ENCODE data around the gene BAIAP2L2.
"Not testable (repeated sequence)": the region's sequence is repeated elsewhere in the genome, so short reads cannot be mapped to it uniquely, and the experiment has no call there.

The BAIAP2L2 gene, protein sequence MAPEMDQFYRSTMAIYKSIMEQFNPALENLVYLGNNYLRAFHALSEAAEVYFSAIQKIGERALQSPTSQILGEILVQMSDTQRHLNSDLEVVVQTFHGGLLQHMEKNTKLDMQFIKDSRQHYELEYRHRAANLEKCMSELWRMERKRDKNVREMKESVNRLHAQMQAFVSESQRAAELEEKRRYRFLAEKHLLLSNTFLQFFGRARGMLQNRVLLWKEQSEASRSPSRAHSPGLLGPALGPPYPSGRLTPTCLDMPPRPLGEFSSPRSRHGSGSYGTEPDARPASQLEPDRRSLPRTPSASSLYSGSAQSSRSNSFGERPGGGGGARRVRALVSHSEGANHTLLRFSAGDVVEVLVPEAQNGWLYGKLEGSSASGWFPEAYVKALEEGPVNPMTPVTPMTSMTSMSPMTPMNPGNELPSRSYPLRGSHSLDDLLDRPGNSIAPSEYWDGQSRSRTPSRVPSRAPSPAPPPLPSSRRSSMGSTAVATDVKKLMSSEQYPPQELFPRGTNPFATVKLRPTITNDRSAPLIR

GRCh38 chr22:38110008-38110862 lies at the start of gene BAIAP2L2:
Gene BAIAP2L2, minus strand, starts transcription at chr22:38110684. Its CDS starts 159 bp downstream, at chr22:38110525.
- no peak for DNase-seq

DNA sequence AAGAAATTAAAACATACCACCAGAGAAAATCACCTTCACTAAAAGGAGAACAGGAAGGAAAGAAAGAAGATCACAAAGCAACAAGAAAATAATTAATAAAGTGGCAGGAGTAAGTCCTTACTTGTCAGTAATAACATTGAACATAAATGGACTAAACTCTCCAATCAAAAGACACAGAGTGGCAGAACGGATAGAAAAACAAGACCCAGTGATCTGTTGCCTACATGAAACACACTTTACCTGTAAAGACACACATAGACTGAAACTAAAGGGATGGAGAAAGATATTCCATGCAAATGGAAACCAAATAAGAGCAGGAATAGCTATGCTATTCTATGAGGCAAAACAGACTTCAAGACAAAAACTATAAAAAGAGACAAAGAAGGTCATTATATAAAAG lies 45.2 kb upstream of the BAIAP2L2 start:
- no peak for DNase-seq

DNA sequence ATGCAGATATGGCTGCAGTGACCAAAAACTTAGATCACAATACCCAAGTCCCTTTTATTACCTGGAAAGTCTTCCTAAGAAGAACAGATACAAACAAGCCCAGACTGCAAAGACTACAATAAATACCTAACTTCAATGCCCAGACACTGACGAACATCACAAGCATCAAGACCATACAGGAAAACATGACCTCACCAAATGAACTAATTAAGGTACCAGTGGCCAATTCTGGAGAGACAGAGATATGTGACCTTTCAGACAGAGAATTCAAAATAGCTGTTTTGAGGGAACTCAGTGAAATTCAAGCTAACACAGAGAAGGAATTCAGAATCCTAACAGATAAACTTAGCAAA lies 44.1 kb upstream of the BAIAP2L2 start:
- not testable (repeated sequence) for DNase-seq

DNA sequence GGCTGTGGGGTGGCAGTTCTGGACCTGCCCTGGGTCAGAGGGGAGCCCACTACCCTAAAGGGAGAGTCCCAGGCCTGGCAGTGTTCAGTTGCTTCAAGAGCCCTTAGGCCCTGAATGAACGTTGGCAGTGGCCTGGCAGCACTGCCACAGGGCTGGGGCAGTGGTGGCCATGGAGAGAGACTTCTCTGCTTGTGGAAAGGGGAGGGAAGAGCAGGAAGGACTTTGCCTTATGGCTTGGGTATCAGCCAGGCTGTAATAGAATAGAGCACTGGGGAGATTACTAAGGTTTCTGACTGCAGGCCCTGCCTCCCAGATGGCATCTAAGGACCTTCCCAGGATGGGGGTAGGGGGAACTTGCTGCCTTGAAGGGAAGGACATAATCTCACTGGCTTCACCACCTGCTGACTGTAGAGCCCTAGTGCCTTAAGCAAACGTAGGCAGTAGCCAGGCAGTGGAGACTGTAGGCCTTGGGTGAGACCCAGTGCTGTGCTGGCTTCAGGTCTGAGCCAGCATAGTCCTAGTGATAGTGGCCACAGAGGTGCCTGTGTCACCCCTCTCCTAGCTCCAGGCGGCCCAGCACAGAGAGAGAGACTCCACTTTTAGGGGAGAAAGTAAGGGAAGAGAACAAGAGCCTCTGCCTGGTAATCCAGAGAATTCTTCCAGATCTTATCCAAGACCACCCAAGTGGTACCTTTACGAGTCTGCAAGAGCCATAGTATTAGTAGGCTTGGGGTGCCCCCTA lies 43.5 kb upstream of the BAIAP2L2 start:
- DNase-seq: no peak

DNA sequence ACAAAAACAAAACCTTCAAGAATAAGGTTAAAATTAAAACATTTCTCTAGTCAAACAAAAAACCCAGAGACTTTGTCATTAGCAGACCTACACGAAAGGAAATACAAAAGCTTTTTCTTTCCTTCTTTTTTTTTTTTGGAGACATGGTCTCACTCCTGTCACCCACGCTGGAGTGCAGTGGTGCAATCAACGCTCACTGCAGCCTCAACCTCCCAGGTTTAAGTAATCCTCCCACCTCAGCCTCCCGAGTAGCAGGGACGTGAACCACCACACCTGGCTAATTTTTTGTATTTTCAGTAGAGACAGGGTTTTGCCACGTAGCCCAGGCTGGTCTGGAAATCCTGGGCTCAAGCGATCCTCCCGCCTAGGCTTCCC lies 40.6 kb upstream of the BAIAP2L2 start:
- no peak for DNase-seq

- no peak for DNase-seq
Observed at GRCh38 chr22:38148245-38148644, 37.8 kb upstream of the BAIAP2L2 start.

DNA sequence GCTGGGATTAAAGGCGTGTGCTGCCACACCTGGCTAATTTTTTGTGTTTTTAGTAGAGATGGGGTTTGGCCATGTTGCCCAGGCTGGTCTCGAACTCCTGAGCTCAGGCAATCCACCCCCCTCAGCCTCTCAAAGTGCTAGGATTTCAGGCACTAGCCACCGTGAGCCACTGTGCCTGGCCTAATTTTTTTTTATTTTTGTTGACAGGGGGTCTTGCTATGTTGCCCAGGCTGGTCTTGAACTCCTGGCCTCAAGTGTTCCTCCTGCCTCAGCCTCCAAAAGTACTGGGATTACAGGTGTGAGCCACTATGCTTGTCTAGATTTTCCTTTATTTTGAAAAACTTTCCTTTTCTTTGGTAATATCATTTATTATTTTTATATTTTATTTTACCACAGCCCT lies 35.7 kb upstream of the BAIAP2L2 start:
- DNase-seq: not testable (repeated sequence)

- no peak for DNase-seq
Observed at GRCh38 chr22:38144025-38144405, 33.5 kb upstream of the BAIAP2L2 start.

- no peak for DNase-seq
Observed at GRCh38 chr22:38142606-38143005, 32.1 kb upstream of the BAIAP2L2 start.

- DNase-seq: no peak
Observed at GRCh38 chr22:38141217-38141973, 30.9 kb upstream of the BAIAP2L2 start.

- no peak for DNase-seq
Observed at GRCh38 chr22:38139901-38140300, 29.4 kb upstream of the BAIAP2L2 start.

DNA sequence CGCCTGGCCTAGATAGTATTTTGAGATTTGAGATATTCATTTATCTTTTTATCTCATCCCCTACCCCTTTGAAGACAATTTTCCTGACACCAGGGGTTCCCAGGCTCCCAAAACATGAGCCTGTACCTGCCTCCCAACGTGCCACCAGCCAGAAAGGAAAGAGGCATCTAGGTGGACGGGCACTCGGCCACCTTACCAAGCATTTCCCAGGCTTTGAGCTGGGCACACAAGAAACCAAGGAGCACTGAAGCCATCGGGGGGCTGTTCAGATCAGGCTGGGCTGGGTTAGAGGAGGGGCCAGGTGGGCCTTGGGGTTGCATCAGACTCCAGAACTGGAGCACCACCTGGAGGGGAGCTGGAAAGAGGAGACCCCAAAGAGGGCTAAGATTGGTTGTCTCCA lies 28.5 kb upstream of the BAIAP2L2 start:
- DNase-seq: no peak

DNA sequence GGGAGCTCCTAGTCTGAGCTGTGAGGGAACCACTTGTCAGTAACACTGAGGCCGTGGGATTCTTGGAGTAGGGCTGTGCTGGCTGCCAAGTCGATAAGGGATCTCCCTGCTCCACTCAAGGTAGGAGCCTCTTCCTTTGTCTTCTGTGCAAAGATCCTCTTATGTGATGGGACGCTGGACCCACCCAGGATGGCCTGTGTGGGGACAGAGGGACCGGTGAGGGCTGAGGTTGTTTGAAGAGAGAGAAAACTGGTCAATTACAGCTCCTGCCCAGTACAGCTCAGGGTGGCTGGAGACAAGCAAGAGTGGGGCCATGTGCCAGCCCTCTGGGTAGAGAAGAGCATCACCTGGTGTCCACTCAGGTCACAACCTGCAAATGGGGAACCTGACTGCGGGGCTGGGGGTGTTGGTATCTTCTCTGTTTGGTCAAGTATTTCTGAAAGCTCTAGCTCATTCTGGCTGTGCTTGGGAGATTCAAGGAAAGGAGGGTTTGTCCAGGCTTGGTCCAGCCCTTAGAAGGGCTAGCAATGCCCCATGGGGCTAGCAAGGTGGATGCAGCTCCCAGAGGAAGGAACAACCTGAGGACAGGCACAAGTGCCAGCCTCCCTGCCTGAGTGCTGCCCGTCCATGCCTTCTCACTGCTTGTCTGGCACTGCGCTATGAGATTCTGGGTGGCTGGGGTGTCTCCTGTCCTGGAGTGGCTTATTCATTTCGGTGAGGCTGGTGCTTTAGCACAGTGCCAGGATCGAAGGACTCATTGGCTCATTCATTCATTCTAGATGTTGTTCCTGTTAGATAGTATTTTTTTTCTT lies 27.6 kb upstream of the BAIAP2L2 start:
- DNase-seq: no peak

DNA sequence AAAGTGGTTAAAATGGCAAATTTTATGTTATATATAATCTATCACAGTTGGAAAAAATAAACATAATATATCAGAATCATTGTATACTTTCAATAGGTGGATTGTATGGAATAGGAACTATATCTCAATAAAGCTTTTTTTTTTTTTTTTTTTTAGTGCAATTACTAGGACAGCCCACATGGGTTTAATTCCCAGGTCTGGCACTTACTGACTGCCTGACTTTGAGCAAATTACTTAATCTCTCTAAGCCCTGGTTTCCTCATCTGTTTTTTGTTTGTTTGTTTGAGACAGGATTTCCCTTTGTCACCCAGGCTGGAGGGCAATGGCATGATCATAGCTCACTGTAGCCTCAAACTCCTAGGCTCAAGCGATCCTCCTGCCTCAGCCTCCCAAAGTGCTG lies 26.1 kb upstream of the BAIAP2L2 start:
- no peak for DNase-seq

- no peak for DNase-seq
Observed at GRCh38 chr22:38135133-38135706, 24.7 kb upstream of the BAIAP2L2 start.

DNA sequence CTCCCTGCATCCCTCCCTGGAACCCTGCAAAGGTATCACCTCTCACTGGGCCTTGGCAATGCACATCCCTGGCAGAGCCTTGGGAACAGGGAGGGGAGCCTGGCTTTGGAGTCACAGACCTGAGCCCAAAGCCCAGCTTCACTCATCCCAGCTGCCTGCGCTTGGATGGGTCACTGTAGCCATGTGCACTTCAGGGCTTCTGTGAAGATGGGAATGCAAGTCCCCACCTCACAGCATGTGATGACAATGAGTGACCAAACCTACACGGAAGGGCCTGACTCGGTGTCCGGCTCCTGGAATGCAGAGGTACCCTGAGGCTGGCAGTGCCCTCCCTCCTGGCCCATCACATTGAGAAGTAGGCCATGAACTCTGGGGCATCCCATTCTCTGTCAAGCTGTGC lies 22.8 kb upstream of the BAIAP2L2 start:
- no peak for DNase-seq

GRCh38 chr22:38132794-38133193 lies 22.3 kb upstream of the BAIAP2L2 start:
- DNase-seq: no peak

DNA sequence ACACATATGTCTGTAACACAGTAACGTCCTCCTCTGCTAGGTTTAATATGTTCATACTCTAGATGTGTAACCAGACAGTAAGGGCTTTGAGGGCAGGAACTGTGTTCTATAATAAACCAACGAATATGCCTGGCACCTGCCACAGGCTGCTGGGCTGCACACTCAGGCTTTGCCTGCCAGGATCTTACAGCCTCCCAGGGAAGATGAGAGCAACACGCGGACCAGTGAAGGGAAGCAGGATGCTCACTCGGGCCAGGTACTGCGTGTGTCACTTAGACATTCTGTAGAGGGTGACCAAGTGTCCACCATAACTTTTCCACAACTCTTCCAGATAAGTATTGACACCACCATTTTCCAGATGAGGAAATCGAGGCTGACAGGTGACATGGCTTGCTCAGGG lies 21.7 kb upstream of the BAIAP2L2 start:
- no peak for DNase-seq

GRCh38 chr22:38131399-38131798 lies 20.9 kb upstream of the BAIAP2L2 start:
- DNase-seq: no peak

- DNase-seq: no peak
Observed at GRCh38 chr22:38129856-38130255, 19.4 kb upstream of the BAIAP2L2 start.

- DNase-seq: no peak
Observed at GRCh38 chr22:38129021-38129420, 18.5 kb upstream of the BAIAP2L2 start.
